Testis (tissue), 2 donors: Measurements from ENCODE around the gene LSP1.

Experiments used
- CTCF ChIP-seq, 3 experiments: fragments of 450-650 bp in 2 of 3; fragments of 200-600 bp in 1 of 3; sonication (generic) in 1 of 3; IDR thresholded peaks; one replicate each; pipeline ENCODE4 v1.5.1; 2016 to 2019; ENCODE audit warnings: antibody characterized with exemption in 3 of 3, mild to moderate bottlenecking in 2 of 3, moderate library complexity in 1 of 3
- POLR2A ChIP-seq: fragments of 450-650 bp; IDR thresholded peaks from one replicate; pipeline ENCODE4 v1.6.1; 2017; ENCODE audit warnings: antibody characterized with exemption, mild to moderate bottlenecking, moderate library complexity

DNA sequence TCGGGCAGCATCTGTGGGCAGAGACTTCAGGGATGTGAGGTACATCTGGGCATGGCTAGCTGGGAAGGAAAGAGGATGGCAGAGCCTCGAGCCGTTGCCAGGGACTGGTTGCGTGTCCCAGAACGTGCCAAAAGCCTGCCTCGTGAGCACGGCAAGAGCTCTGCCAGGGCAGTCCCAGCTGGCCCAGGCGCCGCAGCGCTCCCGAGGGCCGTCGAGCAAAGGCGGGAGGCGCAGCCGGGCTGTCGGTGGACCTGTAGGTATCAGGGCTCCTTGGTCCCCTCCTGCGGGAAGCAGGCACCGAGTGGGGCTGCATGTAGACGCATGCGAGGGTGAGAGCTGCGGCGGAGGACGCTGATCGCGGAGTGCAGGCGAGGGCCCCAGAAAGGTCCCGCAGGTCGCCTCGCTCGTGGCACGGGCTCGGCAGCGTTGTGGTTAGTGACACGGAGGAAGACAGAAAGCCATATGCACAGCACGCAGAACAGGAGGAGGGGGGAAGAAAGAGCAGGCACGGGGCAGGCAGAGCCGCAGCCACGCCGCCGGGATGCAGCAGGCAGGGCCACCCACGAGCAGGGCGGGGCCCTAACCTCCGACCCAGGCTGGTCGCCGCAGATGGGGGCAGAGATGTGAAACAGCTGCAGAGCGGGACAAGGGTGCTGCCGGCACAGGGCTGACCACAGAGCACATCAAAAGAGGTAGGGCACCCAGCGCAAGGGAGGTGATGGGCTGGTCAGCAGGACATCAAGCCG lies 18.0 kb downstream of the LSP1 start:
- TF ChIP-seq CTCF (IDR thresholded peaks at IDR 0.05) (no peak), POLR2A (no peak)
